HG03196 (cell line): ENCODE data around the gene TBL2.
"Not testable (repeated sequence)": the region's sequence is repeated elsewhere in the genome, so short reads cannot be mapped to it uniquely, and the experiment has no call there.

Source experiments
- ATAC-seq: cut with Tn5 transposase; IDR thresholded peaks from one replicate; pipeline ENCODE4 v1.9.1; 2021; ENCODE audit not compliant: unreplicated experiment

Gene TBL2

DNA sequence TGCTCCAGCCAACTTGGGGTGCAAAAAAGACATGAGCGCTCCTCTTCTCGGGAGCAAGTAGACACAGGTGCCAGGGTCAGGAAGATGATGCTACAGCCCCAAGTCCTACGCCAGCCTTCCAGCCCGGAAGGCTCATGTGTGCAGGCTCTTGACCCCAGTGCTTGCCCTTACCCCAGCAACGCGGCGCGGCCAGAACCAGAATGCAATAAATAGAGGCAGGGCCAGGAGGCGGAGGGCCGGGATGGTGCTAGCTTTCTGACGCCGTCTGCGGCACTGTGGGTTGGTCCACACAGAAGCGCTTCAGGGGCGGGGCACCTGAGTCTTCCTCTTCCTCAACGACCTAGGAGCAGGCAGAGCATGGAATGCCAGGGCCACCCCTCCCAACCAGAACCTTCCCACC, 41.3 kb downstream of the TBL2 start:
- ATAC-seq: no peak

DNA sequence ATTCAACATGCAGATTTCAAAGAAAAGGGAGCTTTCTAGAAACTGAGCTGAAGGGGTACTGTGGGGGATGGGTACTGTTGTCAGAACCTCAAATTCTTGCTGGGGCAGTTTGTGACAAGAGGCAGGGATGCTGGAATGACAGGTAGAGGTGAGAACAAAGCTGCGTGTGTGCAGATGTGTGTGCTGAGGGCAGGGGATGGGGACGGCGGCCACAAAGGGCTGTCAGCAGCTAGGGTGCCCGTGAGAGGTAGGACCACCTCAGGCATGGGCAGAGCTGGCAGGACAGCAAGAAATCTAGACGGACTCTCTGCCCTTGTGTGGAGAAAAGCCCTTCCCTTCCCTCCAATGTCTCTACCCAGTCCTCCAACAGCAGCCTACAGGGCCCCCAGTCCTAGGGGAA, 41.9 kb downstream of the TBL2 start:
- no peak for ATAC-seq

DNA sequence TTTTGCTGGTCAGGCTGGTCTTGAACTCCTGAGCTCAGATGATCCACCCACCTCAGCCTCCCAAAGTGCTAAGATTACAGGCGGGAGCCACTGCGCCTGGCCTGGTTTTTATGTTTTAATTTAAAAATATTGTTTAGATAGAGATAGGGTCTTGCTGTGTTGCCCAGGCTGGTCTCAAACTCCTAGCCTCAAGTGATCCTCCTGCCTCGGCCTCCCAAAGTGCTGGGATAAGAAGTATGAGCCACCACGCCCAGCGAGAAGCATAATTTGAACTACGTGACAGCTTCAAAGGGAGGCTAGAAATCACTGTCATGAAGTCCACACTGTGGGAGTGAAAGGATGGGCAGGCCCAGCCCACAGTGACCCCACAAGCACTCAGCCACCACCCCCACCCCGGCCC, 42.5 kb downstream of the TBL2 start:
- not testable (repeated sequence) for ATAC-seq

DNA sequence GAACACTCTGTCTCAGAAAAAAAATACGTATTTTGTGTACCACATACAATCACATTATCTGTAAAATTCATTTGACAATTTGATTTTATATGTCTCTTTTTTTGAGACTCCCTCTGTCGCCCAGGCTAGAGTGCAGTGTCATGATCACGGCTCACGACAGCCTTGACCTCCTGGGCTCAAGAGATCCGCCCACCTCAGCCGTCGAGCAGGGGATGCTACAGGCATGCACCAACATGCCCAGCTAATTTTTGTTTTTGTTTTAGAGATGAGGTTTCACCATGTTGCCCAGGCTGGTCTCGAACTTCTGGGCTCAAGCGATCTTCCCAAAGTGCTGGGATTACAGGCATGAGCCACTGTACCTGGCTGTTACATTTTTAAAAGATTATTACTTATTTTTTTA, 44.6 kb downstream of the TBL2 start:
- no peak for ATAC-seq

DNA sequence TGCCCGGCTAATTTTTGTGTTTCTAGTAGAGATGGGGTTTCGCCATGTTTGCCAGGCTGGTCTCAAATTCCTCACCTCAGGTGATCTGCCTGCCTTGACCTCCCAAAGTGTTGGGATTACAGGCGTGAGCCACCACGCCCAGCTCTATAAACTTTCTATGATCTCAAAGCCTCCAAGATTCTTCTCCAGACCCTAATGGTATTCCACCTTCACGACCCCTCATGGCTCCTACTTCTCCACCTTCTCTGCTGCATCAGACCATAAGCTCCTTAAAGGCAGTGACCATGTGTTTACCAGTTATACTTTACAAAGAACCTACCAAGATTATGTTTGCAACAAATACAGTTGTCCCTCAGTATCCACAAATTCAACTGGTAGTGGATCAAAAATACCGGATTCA, 46.2 kb downstream of the TBL2 start:
- ATAC-seq: no peak

DNA sequence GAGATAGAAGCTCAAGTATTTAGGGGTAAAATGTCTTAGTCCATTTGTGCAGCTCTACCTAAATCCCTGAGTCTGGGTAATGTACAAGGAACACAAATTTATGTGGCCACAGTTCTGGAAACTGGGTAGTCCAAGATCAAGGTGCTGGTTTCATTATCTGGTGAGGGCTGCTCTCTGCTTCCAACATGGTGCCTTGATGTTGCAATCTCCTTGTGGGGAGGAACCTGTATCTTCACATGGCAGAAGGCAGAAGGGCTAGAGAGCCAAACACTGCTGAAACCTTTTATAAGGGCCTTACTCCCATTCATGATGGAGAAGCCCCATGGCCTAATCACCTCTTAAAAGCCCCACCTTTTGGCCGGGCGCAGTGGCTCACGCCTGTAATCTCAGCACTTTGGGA, 47.6 kb downstream of the TBL2 start:
- ATAC-seq: no peak

DNA sequence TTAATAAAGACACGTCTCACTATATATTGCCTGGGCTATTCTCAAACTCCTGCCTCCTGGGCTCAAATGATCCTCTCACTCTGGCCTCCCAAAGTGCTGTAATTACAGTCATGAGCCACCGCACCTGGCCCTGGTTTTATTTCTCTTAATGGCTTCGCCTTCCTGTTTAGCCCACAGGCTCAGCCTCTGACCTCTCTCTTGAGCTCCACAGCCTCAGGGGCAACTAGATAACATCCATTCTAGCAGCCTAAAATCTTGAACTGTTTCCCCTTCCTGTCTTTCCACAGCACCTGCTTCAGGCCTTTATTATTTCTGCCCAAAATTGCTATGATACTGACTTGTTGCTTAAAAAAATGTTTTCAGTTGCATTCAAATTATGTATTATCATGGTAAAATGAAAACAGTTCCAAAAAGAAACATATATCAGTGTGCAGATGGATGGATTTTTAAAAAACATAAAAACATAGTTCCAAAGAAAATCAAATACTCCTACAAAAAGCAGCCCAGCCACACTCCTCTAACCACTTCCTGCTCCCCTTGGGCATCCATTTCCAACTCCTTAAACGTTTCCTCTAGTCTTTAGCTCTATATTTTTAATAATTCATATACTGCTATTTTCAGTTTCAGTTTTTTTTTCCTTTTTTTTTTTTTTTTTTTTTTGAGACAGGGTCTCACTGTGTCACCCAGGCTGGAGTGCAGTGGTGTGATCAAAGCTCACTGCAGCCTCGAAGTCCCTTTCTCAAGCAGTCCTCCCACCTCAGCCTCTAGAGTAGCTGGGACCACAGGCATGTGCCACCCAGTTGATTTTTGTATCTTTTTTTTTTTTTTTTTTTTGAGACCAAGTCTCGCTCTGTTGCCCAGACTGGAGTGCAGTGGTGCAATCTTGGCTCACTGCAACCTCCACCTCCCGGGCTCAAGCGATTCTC, 51.2 kb downstream of the TBL2 start:
- ATAC-seq: no peak

DNA sequence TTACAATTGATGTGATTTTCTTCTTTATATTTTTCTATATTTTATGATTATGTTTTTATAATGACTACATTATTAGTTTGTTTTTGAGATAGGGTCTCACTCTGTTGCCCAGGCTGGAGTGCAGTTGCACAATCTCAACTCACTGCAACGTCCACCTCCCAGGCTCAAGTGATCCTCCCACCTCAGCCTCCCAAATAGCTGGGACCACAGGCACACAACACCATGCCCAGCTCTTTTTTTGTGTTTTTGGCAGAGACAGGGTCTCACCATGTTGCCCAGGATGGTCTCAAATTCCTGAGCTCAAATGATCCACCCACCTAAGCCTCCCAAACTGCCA, 52.3 kb downstream of the TBL2 start:
- not testable (repeated sequence) for ATAC-seq

DNA sequence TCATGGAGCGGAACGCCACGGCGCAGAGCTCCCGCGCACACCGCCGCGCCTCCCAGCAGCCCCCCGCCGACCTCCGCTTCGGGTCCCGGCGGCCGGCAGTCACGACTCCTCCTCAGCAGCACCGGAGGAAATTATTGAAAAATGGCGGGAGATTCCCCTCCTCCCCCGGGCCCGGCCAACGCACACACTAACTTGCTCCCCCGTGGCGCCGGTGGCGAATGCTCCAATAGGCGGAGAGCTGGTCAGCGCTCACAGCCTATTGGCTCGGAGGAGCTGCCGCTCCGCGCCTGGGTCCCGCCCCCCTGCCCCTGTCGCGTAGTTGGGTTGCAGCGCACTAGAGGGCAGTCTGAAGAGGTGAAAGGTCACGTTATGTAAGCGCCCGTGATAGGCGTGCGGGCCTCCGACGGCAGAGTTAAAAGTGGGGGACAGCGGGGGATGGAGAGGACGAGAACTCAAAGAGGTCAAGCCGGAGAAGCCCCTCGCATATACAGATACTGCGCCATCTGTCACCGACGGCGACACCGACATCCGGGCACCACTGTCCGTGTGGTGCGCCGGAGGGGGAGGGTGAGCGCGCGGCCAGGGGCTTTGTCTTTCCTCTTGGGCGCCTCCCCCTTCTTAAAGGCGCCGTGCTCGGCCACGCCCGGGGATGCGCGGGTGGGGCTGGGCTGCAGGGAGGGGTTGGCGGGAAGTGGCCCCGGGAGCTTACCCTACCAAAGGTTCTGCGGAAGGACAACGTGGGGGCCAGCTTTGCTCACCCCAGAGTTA, 56.1 kb downstream of the TBL2 start, which contains the start of gene BAZ1B:
BAZ1B (minus strand) TSS at position 189 of the 768 bp plus-strand sequence. CDS start 360 bp downstream, outside the sequence.
- peak; percentile 82 for ATAC-seq

DNA sequence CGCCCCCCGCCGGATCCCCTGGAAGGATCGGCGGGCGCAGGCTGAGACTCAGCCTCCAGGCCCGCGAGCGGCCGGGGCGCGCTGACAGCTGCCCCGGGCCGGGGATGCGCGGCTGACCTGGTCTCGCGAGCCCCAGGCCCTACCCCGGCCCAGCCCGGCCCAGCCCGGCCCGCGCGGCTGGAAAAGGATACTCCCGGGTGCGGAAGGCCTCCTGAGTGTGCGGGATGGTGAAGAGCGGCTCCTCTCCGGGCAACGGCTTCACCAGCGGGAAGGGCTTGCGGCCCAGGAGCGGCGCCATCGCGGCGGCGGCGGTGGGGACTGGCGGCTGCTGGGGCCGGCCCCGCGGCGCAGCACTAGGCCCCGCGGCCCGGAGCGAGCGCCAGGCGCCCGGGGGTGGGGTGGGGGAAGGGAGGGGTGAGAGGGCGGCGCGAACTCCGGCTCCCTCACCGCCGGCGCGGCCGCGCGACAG, 56.7 kb downstream of the TBL2 start:
- ATAC-seq: peak; percentile 37

DNA sequence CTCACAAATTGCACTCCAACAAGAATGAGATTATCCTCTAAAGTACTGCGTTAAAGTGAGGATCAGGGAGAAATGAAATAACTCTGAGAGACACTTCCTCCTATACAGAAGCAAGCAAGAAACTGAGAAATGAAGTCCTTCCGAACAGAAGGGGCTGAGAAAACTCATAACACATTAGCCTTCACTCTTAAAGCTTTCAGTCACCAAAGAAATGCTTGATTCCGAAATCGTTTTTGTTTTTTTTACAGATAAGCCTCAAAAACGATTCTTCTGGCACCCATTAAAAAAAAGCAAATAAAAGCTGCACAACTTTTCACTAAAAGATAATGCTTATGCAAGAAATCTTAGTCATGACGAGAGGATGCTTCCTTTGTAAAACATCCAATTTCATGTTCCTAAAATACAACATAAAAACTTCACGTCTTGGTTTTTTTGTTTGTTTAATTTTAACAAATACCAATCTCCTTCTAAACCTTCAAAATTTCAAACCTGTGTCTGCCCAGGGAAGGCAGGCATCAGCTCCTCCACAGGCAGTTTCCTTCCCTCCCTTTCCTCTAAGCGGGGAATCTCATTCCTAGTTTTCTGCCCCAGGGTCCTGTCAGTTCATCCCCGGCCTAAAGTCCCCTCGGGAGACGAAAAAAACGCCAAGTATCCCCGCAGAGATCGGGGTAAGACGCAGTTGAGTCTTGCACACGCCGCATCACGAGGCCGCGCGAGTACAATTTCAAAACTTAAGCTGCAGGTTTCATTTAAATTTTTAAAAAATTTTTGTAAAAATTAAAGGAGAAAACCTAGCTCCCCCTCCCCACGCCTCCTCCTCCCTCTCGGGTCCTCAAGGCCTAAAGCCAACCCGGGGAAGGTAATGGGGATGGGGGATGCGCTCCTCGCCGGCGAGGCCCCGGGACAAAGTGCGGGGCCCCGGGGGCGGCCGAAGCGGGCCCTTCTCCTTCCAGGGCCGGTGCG, 57.4 kb downstream of the TBL2 start:
- peak; percentile 1 for ATAC-seq

DNA sequence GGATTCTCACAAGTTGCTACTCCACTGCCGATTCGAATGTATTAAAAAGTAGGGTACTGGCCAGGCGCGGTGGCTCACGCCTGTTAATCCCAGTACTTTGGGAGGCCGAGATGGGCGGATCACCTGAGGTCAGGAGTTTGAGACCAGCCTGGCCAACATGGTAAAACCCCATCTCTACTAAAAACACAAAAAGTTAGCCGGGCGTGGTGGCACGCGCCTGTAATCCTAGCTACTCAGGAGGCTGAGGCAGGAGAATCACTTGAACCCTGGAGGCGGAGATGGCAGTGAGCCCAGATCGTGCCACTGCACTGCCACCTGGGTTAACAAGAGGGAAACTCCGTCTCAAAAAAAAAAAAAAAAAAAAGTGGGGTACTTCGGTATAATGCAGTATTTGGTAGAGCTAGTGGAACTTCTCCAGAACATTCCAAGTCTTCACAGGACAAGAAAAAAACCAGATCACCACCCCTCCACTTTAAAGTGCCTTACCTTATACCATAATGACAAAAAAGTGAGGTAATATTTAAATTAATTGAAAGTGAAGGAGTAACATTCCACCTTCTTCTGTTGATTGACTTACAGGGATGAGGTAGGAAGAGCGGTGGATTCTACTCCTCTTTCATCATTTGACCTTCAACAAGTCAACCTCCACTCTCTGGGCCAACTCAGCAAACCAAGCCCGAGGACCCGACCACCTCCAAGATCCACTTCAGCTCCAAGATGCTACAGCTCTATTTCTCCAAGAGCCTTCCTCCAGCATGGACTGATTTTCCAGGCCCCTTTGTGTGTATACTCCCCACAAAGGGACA, 58.3 kb downstream of the TBL2 start:
- no peak for ATAC-seq

DNA sequence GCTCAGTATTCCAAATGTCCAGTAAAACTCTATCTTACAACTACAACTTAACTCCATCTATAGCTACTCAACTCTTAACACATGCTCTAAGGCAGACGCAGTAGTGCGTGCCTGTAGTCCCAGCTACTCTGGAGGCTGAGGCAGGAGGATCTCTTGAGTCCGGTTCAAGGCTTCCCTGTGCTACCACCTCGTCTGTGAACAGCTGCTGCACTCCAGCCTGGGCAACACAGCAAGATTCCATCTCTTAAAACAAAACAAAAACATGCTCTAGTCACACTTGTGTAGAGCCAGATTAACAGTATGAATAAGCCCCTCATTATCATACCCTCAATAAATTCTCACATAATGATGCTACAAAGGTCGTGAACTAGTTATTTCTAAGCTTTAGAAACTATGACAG, 59.9 kb downstream of the TBL2 start:
- no peak for ATAC-seq
